Fibroblast of skin of back (primary cell): ENCODE data around the gene EPB41L4A.

Source experiments
- DNase-seq: peaks from one replicate; pipeline ENCODE4 v3.0.0-alpha.2; 2013

The EPB41L4A gene

DNA sequence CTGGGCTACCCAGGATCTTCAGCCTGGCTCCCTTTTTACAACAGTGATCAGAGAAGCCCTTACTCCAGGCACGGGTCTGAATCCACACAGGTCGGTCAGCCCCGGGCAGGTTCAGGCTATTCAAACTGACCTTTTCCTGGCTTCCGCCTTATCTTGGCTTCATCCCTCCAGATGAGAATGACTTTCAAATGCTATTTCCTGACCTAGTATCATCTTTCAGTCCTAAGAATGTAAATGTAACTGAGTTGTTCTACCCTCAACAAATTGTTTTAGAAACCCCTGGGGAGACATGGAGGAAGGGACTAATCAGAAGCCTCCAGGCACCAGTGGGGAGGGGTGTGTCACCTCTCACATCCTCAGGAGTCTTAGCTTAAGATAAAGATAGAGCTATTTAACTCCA, 213.2 kb downstream of the EPB41L4A start:
- peak; percentile 13 for DNase-seq

DNA sequence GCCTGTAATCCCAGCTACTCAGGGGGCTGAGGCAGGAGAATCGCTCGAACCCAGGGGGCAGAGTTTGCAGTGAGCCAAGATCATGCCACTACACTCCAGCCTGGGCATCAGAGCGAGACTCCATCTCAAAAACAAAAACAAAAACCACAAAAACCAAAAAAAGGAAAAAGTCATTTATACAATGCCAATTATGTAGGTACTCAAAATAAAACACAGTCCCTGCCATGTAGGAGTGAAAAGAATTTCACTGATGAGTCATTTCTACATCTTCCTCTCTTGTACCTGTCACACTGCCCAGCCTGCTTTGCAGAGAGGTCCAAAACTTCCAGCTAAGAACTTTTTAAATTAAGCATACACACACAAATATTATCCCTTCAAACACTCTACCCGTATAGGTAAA, 215.8 kb downstream of the EPB41L4A start:
- DNase-seq: no peak

DNA sequence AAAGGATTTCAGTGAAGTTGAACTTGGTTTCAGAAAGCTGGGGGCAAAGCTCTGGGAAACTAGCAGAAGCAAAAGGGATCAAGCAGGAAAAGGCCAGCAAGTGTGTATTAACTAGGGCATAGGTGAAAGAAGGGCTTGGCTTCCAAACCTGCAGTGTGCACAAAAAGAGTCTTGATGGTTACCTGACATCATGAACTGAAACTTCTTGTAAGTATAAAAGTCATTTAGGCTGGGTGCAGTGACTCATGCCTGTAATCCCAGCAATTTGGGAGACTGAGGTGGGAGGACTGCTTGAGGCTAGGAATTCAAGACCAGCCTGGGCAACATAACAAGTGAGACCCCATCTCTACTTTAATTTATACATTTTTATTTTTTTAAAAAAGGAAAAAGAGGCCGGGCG, 216.4 kb downstream of the EPB41L4A start:
- DNase-seq: no peak

DNA sequence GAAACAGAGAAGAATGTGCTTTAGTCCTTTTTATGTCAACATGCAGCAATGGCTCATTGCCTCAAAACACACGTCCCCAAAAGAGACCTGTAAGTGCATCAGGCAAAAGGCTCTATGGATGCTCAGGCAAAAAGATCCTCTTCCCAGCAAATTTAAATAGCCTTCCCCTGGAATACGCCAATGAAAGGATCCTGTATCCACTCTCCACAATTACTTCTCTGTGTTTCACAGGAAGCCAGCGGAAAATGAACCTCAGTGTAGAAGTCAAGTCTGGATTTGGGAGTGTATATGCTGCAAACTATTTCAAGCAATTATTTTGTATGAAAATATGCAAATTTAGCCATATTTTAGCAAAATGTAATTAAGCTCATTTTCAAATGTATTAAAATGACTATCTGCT, 217.9 kb downstream of the EPB41L4A start:
- no peak for DNase-seq

DNA sequence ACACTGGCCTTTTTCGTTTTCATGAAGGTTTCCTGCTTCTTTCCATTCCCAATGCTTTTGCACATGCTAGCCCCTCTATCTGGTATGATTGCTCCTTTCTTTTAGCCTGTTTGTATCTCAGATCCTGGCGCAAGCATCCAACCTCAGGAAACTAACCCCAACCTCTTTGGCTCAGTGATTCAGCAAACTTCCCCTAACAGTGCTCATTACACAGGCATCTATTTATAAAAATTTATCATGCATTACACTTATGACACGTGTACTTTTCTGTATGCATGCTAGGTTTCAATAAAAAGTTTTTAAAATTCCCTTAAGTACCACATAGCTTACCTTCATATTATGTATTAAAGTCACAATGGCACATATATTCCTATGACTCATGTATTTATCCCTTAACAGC, 218.9 kb downstream of the EPB41L4A start:
- no peak for DNase-seq

DNA sequence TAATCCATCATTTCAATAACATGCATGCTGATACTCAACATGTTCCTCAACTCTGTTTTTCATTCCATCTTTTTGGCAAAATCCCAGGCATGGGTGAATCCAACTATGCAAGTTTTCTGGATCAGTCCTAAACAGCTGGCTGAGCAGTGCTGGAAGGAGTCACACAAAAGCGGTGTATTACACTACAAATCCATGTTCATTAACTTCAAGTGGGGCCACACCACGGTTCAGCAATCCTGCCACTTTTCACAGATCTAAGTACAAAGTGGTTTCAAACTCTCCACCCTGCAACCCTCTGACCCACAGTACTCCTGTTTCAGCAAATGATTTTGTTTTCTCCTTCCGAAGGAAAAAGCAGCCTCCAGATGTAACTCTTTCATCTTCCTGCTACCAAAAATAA, 222.5 kb downstream of the EPB41L4A start:
- no peak for DNase-seq

DNA sequence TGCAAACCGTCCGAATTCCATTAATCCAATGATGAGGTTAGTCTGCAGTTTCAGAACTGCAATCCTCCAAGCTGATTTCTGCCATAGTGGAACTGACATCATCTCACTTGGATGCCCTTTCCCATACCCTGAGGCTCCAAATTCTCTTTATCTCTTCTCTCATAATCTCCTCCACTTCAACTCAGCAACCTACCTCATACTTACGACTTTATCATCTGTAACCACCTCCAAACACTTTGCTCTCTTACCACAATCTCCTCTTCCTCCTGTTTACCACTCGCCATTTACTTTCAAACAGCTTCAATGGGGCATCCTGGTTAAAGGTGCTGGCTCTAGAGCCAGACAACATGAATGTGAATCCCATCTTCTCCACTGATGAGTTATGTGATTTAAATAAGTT, 223.2 kb downstream of the EPB41L4A start:
- no peak for DNase-seq

DNA sequence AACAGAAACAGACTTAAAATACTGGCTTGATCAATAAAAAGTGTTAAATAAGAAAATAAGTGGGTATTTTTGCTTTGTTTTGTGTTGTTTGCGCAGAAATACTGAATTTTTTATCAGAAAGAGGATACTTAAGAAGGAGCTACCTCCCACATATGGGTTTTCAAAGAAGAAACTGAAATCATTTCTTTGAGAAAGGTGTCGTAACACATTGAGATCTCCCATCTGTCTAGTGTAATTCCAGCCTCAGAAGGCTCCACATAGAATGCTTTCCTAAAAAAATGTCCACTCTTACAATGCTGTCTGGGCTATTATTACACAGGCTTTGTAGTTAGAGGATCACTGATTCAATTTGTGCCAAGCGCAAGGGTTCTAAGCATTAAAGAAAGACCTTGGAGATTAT, 226.2 kb downstream of the EPB41L4A start:
- no peak for DNase-seq

DNA sequence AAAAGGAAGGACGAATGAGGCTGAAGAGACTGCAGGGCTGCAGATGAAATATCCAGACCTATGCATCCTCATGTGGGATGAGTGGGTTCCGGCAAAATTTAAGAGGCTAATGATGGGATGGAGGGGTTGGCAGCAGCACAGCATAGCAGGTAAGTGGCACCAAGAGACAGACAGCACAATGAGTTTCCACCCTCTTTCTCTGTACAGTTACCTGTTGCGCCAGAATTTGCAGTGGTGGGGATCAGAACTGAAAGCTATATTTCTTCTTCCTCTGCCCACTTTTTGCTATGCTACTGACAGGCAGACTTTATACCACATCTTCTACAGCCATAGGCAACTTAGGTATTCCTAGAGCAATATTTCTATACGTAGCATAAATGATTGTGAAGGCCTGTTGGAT, 227.0 kb downstream of the EPB41L4A start:
- DNase-seq: no peak

DNA sequence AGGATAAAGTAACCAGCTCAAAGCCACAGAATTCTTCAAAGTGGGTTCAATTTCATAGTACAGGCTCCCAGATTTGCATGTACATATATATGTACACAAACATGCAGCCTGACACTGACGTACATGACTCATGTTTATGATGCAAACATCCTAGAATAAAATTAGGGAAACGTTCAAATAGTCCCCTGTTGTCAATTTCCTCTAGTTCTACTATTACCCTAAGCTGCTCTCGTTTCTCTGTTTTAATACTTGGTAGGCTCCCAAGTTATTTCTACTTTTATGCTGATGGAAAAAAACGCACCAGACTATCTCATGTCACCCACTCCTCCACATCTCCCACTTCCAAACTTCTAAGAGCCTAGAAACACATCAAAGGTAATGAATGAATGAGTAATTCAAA, 229.7 kb downstream of the EPB41L4A start:
- no peak for DNase-seq

DNA sequence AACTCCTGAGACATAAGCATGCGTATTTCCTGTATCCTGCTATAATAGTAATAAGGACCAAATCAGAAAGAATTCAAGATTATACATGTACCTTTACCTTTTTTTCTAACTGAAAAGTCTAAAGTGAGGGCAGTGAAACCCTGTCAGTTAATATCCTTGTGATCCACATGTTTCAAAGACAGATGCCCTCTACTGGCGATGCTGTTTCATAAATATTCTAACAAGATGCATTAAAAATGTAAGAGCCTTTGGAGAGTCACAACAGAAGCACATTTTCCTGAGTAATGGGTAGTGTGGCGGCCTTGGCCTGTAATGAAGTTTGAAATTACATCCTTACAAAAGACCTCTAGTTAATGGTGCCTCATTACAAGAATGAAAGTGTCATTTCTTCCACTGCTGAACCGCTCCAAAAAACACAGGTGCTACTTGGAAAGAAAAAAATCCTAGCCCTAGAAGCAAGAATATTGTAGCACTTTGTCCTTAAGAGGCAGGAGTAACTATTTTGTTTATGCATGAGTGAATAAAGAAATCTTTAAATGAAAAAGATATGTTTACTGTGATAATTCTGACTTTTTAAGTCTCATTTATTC, 232.6 kb downstream of the EPB41L4A start:
- peak; percentile 54 for DNase-seq

DNA sequence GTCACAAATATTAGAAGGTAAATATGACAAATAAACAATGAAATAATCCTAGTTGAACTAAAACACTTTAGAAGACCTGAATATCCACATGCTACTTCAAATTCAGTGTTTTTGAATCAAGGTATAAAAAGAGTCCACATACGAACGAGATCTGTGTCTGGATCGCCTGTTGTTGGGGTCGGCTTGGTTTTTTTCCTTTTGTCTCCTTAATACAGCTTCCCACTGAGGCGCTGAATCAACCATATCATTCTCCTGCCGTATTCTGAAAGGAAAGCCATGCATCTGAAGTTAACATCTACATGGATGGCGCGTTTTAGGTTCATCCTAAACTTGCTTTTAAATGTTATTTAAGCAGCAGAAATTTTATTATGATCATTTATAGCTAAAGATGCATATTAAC, 235.2 kb downstream of the EPB41L4A start:
- DNase-seq: no peak

DNA sequence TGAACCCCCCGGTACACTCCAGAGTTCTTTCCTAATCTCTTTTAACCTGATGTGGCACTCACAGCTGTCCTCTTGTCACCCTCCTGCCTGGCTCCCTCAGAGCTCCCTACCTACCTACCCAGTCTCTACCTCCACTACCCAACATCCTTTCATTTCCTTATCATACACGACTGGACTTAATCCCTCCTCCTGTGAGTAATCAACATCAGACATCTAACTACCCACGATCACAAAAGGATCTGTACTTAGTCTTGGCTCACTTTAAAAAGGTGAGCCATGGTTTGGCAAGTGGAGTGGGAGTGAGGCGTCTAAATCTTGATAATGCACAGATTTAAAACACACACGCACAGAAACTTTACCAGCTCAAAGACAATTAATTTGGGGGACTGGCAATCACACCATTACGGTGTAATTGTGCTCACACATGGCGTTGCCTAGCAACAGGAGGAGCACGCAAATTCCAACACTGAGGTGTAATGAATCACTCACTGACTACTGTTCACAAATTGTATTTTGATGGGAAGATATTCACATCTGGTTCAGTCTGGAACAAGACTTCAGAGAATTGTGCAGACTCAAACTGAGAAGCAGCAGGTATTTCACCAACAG, 235.9 kb downstream of the EPB41L4A start:
- DNase-seq: peak; percentile 30

DNA sequence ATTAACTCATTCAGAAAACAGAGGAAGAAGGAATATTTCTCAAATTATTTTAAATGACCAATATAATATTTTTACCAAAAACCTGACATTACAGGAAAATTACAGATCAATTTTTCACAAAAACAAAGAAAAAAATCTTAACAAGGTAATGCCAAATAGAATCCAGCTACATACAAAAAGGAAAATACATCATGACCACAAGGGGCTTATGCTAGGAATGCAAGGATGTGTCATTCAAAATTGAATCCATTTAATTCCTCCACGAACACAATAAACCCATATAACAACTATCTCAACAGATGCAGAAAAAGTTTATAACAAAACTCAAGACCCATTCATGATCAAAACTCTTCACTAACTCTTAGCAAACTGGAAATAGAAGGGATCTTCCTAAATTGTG, 239.8 kb downstream of the EPB41L4A start:
- DNase-seq: no peak

DNA sequence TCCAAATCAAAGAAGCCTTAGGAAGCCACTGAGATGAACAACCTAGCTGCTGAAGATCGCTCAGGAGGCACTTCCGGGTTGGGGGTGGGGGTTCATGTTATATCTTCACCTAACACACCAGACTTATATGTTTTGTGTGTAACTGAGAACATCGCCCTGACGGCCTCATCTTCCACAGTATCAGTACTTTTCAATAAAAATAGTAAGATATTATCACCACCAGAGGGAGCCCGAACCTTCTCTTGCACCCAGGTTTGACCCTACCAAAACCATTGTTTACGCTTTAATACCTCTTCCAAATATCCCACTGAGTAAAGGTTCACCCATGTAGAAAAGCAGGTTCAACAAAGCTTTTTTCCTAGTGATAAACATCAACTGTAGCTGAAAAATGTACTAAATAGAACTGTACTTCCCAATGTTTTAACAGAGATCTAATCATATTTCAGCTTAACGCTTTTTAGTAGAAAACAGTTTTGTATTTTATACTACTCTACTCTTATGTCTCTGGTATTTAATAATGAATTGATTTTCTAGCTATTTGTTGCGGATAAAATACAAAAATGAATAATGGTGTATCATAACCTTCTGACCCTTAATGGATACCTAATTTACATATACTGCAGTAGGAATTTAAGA, 244.0 kb downstream of the EPB41L4A start:
- peak; percentile 49 for DNase-seq

DNA sequence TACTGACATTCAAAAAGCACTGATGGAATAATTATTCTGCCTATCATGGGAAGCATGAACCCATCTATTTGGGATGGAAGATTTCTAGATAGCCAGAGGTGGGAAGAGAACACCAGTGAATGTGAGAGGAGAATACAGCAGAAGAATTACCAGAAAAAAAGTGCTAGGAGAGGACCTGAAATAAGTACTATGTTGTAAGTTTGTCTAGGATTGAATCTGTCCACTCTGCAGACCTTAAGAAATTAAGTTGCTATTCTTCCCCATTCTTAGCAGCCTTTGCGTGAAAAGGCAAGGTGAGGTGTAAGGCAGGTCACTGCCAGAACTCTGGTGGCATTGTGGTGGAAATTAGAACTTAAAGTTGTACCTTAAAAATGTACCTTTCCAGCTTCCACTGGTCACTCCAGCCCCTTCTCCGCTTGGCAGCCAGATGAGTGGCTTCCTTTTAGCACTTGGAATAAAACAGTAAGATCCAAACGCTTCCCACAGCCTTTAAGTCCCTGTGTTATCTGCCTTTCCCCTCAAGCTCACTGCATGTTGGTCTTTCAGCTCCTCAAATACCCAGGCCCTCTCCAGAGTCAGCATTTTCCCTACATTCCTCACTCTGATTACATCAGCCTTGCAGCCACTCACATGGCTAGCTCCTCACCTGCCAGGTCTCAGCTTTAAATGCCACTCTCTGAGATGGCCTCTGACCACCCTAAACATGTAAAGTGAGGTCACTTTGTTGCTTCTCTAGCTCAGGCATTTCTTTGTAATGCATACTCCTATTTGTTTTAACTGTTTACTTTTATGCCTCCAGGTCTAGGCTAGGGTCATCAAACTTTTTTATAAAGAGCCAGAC, 253.0 kb downstream of the EPB41L4A start:
- no peak for DNase-seq

DNA sequence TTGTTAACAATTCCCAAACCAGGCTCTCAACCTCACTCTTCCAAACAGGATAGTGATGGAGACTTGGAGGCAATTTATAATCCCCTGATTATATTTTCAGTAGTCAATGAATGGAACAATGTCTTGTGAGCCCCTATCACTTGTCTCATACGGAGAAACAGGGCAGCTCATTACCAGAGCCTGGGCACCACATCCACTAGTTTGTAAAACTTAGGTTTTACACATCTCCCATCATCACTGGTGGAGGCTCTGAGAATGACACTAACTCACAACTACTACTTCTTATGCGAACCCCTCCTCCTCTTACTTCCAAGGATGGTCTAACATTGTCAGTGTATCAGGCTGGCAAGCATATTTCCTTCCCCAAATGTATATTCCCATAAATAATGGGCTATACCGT, 253.7 kb downstream of the EPB41L4A start:
- no peak for DNase-seq

DNA sequence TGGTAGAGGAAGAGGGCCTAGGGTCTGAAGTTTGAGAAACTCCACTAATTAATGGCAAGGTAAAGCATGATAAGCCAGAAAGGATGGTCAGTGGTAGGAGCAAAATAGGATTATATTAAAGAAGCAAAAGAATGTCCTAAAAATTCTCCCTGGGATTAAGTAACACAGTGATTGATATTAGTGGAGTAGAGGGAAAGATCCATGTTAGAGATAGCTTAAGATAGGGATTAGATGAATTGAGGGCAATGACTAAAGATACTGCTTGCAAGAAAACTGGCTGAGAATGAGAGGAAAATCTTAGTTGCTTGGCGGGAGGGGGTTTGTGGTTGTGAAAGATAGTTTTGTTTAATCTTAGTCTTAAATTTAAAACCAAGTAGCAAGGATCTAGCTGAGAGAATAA, 255.6 kb downstream of the EPB41L4A start:
- DNase-seq: no peak

DNA sequence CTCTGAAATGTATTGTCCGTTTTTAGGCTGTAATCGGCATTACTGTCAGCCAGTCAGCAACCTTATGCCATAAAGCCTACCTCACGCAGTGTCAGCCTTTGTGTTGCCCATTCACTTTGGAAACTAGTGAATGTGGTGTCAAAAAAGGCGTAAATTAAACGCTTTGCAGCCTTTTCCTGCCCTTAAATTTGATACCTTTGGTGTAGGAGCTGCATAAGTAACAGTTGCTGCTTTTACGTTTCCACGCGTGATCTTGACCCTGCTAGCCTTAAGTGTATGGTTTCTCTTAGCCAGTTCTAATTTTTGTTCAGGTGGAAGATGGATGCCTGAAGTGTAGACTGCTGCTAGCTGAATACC, 257.7 kb downstream of the EPB41L4A start:
- DNase-seq: no peak

DNA sequence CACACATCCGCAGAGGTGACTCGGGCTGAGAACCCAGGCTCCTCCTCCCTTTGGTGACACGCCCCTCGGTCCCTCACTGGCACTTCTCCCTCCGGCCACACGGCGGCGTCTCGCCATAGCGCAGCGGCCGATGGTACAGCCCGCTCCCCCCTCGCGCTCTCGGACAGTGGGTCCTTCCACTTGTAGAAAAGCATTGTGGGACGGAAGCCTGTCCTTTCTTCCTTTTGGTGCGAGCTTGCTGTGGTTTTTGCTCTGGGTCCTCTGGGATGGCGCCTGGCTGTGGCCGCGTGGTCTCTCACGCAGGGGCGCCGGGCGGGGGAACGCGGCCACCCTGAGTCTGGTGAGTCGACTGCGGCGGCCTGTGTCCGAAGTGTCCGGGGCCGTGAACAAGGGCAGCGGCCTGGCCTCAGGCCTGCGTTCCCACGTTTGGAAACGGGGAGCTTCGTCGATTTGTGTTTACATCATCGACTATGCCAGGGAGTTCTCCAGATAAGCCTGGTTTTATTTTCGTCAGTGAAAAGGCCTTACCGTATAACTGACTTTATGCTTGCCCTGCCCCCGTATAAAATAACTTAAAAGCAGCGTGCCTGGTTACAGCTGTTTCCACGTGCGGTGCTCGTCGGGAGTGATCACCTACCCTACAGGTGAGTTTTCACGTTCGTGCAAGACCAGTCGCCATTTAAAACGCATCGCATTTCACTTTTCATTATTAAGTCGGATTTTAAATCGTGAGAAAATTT, 258.3 kb downstream of the EPB41L4A start:
- DNase-seq: peak; percentile 89

DNA sequence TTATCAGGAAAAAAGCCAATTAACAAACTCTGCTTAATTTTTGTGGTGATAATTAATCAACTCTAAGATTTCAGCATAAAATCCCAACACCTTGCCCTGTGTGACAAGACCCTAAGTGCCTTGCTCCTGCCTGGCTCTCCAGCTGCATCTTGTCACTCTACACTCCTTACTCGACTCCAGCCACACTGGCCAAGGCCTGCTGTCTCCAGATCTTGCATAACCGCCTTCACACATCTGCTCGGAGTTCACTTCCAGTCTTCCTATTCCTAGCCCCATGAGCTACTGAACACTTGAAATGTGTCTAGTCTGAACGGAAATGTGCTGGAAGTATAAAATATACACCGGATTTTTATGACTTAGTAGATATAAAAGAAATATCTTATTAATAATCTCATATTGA, 259.6 kb downstream of the EPB41L4A start:
- DNase-seq: no peak

DNA sequence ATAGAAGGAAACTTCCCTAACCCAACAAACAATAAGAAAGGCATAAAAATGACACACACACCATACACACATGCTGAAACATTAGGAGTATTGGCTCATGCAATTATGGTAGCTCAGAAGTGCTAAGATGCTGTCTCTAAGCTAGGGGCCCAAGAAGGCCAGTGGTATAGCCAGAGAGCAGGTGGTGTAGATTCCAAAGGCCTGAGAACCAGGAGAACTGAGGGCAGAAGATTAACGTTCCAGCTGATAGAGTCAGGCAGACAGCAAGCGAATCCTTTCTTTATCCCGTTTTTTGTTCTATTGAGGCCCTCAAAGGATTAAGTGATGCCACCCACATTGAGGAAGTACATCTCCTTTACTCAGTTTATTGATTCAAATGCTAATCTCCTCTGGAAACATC, 262.9 kb downstream of the EPB41L4A start:
- DNase-seq: no peak
